ENCODE data around the gene PHYKPL.

DNA sequence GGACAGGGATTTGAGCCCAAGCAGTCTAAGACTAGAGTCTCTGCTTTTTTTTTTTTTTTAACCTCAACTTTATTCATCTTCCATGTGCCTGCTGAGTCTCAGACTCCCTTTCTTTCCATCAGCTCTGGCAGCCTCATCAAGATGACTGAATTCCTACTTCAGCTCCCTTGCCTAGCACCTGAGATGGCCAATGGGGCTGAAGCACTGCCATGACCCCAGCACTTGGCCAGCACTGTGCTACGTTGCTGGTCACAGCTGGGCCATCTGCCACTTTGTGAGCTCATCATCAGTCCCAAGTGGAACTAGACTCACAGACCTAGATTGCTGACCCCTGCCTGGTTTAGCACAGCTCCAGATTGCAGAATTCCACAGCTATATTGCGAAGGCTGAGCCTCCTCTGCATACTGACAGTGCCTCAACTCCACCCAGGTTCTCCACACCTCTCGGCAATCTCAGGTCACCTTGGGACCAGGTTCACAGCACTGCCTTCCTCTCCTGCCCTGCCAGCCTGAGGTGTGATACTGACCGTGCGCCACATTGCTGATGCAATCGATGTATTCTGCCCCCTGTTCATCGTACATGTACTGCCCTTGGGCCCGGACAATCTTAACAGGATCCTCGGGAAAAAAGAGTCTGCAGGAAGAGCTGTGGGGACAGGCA, 1.6 kb downstream of the PHYKPL start:
- TF ChIP-seq, protein P1, sequence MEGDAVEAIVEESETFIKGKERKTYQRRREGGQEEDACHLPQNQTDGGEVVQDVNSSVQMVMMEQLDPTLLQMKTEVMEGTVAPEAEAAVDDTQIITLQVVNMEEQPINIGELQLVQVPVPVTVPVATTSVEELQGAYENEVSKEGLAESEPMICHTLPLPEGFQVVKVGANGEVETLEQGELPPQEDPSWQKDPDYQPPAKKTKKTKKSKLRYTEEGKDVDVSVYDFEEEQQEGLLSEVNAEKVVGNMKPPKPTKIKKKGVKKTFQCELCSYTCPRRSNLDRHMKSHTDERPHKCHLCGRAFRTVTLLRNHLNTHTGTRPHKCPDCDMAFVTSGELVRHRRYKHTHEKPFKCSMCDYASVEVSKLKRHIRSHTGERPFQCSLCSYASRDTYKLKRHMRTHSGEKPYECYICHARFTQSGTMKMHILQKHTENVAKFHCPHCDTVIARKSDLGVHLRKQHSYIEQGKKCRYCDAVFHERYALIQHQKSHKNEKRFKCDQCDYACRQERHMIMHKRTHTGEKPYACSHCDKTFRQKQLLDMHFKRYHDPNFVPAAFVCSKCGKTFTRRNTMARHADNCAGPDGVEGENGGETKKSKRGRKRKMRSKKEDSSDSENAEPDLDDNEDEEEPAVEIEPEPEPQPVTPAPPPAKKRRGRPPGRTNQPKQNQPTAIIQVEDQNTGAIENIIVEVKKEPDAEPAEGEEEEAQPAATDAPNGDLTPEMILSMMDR (IDR thresholded peaks at IDR 0.05; ENCODE audit: insufficient read depth, low read length, poor library complexity, severe bottlenecking), result no peak
- no peak for TF ChIP-seq EZH2phosphoT487 (conservative IDR thresholded peaks at IDR 0.05; ENCODE audit: low read length)
